Loucy (cell line): Measurements from ENCODE around the gene ERICH4.

Experiments used
- EZH2phosphoT487 ChIP-seq: fragments of 200-600 bp; IDR thresholded peaks from 2 replicates; pipeline ENCODE4 v1.6.1; 2018; ENCODE audit warnings: antibody characterized with exemption, mild to moderate bottlenecking, moderate library complexity, borderline replicate concordance
- TF ChIP-seq, protein P1 (sequence below): fragments of 200-600 bp; sonication (generic); conservative IDR thresholded peaks from 2 replicates; pipeline ENCODE4 v1.5.1; 2014; ENCODE audit warnings: mild to moderate bottlenecking, antibody characterized with exemption, low read length

DNA sequence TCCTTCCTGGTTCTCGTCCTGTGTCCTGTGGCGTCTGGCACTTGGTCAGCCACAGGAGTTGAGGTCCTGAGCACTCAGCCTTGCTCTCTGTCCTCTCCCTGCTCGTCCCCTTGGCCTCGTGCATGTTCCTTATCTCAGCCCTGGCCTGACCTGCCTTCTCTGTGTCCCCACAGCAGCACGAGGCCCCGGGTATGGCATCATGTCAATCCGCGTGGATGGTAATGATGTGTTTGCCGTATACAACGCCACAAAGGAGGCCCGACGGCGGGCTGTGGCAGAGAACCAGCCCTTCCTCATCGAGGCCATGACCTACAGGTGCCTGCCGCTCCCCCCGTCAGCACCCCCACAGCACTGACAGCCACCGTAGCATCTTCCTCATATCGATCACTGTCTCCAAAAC is 20.5 kb upstream of the ERICH4 start:
- TF ChIP-seq, protein P1, sequence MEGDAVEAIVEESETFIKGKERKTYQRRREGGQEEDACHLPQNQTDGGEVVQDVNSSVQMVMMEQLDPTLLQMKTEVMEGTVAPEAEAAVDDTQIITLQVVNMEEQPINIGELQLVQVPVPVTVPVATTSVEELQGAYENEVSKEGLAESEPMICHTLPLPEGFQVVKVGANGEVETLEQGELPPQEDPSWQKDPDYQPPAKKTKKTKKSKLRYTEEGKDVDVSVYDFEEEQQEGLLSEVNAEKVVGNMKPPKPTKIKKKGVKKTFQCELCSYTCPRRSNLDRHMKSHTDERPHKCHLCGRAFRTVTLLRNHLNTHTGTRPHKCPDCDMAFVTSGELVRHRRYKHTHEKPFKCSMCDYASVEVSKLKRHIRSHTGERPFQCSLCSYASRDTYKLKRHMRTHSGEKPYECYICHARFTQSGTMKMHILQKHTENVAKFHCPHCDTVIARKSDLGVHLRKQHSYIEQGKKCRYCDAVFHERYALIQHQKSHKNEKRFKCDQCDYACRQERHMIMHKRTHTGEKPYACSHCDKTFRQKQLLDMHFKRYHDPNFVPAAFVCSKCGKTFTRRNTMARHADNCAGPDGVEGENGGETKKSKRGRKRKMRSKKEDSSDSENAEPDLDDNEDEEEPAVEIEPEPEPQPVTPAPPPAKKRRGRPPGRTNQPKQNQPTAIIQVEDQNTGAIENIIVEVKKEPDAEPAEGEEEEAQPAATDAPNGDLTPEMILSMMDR = no peak
- TF ChIP-seq EZH2phosphoT487 = no peak
